WTC11 (cell line): ENCODE measurements around the gene NHLH2.

Source experiments
- CREM ChIP-seq: sonication (generic); formaldehyde crosslinking; IDR thresholded peaks from 2 replicates; pipeline ENCODE4 v1.8.1; 2022; ENCODE audit warnings: mild to moderate bottlenecking, missing genetic modification reagents, moderate library complexity
- CTCF ChIP-seq: fragments of 200-600 bp; IDR thresholded peaks from 2 replicates; pipeline ENCODE4 v1.8.0; 2022; ENCODE audit warnings: antibody characterized with exemption
- JUN ChIP-seq: sonication (generic); formaldehyde crosslinking; IDR thresholded peaks from 2 replicates; pipeline ENCODE4 v1.8.0; 2023; ENCODE audit warnings: mild to moderate bottlenecking, missing genetic modification reagents
- MAX ChIP-seq: sonication (generic); formaldehyde crosslinking; IDR thresholded peaks from 2 replicates; pipeline ENCODE4 v1.8.0; 2022; ENCODE audit warnings: mild to moderate bottlenecking, missing genetic modification reagents
- MLX ChIP-seq: sonication (generic); formaldehyde crosslinking; IDR thresholded peaks from 2 replicates; pipeline ENCODE4 v1.8.1; 2023; ENCODE audit warnings: mild to moderate bottlenecking, missing genetic modification reagents, moderate library complexity
- NR1H2 ChIP-seq: sonication (generic); formaldehyde crosslinking; IDR thresholded peaks from 2 replicates; pipeline ENCODE4 v1.9.0; 2021; ENCODE audit warnings: mild to moderate bottlenecking, moderate library complexity, missing genetic modification reagents
- NR2C2 ChIP-seq: sonication (generic); formaldehyde crosslinking; IDR thresholded peaks from 2 replicates; pipeline ENCODE4 v1.8.0; 2022; ENCODE audit warnings: mild to moderate bottlenecking, missing genetic modification reagents
- USF1 ChIP-seq: sonication (generic); formaldehyde crosslinking; IDR thresholded peaks from 2 replicates; pipeline ENCODE4 v1.8.0; 2022; ENCODE audit warnings: mild to moderate bottlenecking, missing genetic modification reagents

GRCh38 chr1:115826628-115827027 is 14.3 kb downstream of the NHLH2 start:
- TF ChIP-seq CTCF (no peak), JUN (no peak), CREM (CRISPR knock-in tag) (no peak), MAX (CRISPR knock-in tag) (no peak), USF1 (no peak), NR2C2 (CRISPR knock-in tag) (no peak), MLX (CRISPR knock-in tag) (no peak), NR1H2 (CRISPR knock-in tag) (no peak)
